Superior temporal gyrus (tissue), 1 donor: ENCODE data around the gene CBL.

ENCODE experiments used
- DNase-seq: peaks from one replicate; pipeline ENCODE4 v3.0.0-alpha.2; 2016; ENCODE audit errors: extremely low spot score

The CBL gene

DNA sequence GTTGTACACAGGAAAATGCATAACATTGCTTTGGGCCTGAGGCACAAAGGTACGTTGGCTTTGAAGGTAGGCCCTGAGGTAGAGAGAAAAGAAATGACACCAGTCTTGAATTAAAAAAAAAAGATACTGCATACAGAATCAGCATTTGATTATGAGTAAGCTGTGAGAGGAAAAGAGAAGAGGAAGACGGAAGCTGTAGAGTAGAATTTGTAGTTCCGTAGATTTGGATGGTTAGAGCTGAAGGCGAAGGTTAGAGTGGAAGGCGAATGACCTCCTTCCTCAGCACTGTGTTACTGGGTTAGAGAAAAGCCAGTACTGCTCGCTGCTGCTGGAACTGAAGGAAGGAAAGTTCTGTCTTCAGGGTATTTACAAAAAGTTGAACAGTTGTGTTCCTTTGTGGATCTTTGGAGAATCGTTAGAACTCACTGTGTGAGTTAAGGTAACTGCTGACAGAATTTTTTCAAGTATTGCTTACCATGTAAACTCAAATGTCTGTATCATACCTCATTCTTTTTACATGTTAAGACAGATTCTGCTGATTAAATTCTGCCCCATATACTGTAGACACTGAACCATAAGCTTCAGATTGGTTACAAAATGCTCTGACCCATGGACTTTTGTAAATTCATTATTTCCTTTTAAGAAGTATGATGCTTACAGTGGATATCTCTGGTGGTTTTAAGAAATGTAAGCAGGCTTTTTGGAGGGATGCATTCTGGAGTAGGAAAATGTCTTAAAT, 60.5 kb downstream of the CBL start:
- no peak for DNase-seq

- DNase-seq, result no peak
Measured at GRCh38 chr11:119267645-119268044, 61.5 kb downstream of the CBL start.

DNA sequence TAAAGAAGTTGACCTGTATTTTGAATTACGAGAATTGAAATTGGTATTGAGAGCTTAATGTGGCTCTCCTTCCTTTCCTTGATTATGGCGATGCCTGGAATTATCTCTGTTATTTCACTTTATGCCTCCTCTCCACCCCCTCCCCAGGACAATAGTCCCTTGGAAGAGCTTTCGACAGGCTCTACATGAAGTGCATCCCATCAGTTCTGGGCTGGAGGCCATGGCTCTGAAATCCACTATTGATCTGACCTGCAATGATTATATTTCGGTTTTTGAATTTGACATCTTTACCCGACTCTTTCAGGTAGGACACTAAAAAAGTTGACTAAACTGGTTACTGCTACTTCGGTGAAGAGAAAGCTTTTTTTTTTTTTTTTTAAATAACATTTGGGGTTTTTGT, 67.6 kb downstream of the CBL start:
- no peak for DNase-seq

DNA sequence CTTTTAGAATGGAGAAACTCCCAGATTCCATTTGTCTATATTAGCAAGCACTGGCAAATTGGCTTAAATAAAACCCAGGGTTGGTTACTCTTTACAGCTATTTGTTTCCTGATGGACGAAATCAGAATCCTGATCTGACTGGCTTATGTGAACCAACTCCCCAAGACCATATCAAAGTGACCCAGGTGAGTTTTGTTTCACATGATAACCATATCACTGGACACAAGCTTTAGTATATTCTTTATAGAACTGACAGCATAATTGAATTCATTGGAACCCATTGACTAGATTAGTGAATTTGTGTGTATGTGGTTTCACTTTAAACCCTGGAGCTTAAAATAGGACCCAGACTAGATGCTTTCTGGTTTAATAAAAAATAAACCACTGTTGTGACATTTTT, 71.5 kb downstream of the CBL start:
- no peak for DNase-seq

GRCh38 chr11:119282495-119282894, 76.4 kb downstream of the CBL start:
- no peak for DNase-seq

DNA sequence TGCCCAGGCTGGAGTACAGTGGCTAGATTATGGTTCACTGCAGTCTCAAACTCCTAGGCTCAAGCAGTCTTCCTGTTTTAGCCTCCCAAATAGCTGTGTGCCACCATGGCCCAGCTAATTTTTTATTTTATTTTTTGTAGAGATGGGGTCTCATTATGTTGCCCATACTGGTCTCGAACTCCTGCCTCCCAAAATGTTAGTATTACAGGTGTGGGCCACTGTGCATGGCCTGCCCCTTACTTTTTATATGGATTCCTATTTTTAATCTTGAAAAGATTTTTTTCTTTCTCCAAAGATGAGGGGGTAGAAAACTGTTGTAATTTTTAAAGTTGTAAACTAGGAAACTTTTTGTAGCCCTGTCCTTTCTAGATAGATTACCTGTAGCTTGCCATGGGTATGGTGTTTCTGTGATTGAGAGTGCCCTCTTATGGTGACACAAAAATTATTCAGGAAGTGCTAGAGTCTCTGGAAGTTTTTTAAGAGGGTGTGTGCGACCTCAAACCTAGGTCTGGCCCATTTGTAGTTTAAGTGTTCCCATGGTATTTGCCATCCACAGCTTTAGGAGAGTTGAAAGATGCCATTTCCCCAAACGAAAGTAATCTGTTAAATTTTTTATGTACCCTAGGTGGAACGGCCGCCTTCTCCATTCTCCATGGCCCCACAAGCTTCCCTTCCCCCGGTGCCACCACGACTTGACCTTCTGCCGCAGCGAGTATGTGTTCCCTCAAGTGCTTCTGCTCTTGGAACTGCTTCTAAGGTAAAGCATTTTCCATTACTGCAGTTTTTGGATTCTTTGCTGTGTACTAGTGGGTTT, 78.4 kb downstream of the CBL start:
- DNase-seq, result peak; percentile 55

- DNase-seq, result no peak
Measured at GRCh38 chr11:119285431-119285830, 79.3 kb downstream of the CBL start.

DNA sequence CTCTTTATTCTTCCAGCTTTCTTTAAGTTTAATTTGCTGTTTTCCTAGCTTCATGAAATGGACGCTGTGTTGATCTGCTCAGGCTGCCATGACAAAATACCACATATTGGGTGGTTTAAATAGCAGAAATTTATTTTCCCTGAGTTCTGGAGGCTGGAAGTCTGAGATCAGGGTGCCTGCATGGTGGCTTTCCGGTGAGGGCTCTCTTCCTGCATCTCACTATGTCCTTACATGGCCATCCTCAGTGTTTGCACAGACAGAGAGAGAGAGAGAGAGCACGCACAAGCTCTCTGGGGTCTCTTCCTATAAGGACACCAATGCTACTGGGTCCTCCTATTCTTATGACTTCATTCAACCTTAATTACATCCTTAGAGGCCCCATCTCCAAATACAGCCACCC, 82.1 kb downstream of the CBL start:
- DNase-seq, result no peak

- DNase-seq, result no peak
Measured at GRCh38 chr11:119290894-119291497, 84.9 kb downstream of the CBL start.

DNA sequence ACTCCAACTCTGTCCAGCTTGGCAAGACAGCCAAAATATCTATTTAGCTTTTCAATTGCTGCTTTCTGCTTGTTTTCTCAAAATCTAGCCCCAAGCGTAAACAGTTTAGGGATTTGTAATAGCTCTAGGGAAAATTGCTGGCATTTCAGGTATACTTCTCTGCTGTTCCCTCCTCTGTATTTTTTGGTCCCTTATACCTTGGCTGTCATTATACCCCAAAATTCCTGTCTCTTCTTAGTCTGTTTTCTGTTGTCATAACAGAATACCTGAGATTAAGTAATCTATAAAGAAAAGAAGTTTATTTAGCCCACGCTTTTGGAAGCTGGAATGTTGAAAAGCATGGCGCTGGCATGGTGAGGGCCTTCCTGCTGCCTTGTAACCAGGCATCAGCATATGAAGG, 87.3 kb downstream of the CBL start:
- DNase-seq, result no peak

GRCh38 chr11:119295178-119295577, 89.0 kb downstream of the CBL start:
- DNase-seq, result no peak

DNA sequence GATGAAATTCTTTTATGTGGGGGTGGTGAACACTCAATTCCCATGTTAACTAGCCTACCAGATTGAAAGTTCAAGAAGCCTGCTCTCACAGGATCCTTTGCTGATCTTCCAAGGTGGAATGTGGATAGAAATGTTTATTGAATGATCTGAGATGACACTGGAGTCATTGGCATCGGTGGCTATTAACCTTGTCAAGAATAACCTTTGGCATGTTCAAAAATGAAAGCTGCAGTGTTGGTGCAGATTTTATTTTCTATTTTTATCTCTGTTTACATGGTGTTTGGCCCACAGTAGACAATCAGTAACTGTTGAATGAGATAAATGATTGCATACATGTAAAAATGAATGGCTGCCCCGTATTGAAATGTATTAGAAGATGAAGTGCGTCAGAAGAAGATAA, 91.8 kb downstream of the CBL start:
- DNase-seq, result no peak

DNA sequence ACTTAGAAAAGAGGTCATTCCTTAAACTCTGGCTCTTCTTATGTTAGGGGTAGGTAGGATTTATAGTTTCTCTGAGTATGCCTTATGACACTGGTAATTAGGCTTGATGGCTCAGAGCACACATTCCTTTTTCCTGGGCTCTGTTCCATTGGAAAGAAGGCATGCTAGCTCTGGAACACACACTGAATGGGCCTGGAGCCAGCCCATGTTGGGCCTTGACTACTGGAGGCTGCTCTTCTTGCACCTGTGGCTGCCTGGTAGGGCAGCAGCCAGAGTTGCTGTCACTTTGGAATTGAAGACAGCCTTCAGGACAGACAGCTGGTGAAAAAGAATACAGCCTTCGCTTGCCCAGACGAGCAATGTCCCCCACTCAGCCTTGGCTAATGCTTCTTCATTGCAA, 92.6 kb downstream of the CBL start:
- no peak for DNase-seq

DNA sequence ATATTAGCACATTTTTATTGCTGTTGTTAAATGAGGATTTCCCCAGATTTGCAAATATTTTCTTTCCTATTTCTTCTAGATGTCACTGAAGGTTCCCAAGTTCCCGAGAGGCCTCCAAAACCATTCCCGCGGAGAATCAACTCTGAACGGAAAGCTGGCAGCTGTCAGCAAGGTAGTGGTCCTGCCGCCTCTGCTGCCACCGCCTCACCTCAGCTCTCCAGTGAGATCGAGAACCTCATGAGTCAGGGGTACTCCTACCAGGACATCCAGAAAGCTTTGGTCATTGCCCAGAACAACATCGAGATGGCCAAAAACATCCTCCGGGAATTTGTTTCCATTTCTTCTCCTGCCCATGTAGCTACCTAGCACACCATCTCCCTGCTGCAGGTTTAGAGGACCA, 93.3 kb downstream of the CBL start:
- DNase-seq, result no peak

DNA sequence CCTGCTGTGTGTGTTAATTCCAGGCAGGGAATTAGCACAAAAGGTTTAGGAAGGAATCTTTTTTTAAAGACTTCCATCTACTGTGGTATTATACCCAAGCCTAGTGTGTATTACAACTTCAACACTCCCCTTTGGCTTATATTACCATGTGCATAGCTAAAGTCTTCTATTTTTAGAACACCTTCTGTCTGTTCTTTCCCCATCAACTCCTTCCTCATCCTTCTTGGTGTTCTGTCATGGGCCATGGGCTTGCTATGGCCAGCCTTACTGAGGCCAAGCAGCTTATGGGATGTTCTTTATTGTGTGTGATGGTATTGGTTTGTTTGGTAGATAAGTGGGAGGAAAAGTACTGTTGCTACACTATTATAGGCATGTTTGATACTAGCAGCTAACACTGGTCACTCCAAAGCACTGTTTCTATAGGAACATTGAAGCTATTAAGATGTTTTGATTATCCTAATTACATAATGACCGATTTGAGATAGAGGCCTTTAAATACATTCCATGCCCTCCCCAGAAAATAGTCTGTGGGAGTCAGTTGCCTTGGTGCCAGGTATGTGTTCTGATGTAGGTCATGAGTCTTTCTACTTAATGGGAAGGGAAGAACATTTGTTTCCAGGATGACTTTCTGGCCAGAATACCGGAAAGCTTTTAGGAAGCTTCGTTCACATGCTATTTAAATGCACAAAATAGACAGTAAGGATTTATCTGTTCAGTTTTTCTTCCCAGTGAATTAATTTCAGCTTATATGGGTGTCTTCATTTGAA, 94.2 kb downstream of the CBL start:
- no peak for DNase-seq

- no peak for DNase-seq
Measured at GRCh38 chr11:119303227-119303718, 97.1 kb downstream of the CBL start.

- no peak for DNase-seq
Measured at GRCh38 chr11:119305556-119306372, 99.6 kb downstream of the CBL start.

GRCh38 chr11:119306373-119306890, 100.3 kb downstream of the CBL start:
- no peak for DNase-seq

DNA sequence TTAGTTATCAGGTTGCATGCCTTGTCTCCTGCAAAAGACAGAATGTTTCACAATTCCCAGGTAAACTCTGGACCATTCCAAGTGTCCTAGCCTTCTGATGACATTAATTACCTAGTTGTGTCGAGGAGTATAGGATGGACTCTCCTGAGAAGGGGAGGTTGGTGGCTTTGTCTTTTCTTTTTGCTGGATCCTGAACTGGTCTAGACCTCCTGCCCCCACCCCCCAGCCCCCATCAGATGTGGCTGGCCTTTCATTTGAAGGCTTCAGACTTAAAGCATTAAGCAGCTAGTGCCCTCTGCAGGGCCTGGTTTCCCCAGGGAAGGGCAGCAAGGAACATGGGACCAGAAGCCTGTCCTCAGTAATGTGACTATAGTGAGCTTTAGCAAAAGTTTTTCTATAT, 101.1 kb downstream of the CBL start:
- no peak for DNase-seq

- no peak for DNase-seq
Measured at GRCh38 chr11:119307974-119308373, 101.8 kb downstream of the CBL start.

GRCh38 chr11:119309411-119309810, 103.3 kb downstream of the CBL start:
- DNase-seq, result no peak
